H9 (cell line): Measurements from ENCODE around the gene SRPK1. TPM values are rescaled to one million over a fixed set of nuclear protein-coding genes. Genes with fewer than 3 reads are reported as not detected.

Experiments used
- DNase-seq: peaks from one replicate; pipeline ENCODE4 v3.0.0-alpha.2; 2017
- H2AFZ ChIP-seq: one replicate; pipeline ENCODE4 v1.6.1; 2013; ENCODE audit warnings: mild to moderate bottlenecking, low read length, control low read depth, moderate library complexity
- H2AK5ac ChIP-seq: 2 replicates; pipeline ENCODE4 v1.6.1; 2013; ENCODE audit warnings: low read length, control low read depth, mixed read lengths; ENCODE audit not compliant: insufficient read length
- H2BK120ac ChIP-seq: one replicate; pipeline ENCODE4 v1.6.1; 2013; ENCODE audit warnings: low read depth, mild to moderate bottlenecking, low read length, control low read depth, inconsistent platforms; ENCODE audit not compliant: poor library complexity, severe bottlenecking
- H2BK12ac ChIP-seq: 2 replicates; pipeline ENCODE4 v1.6.1; 2013; ENCODE audit warnings: low read length, control low read depth, mixed read lengths, low read depth; ENCODE audit not compliant: insufficient read length
- H2BK15ac ChIP-seq: 2 replicates; pipeline ENCODE4 v1.6.1; 2013; ENCODE audit warnings: low read depth, low read length, control low read depth
- H2BK20ac ChIP-seq: one replicate; pipeline ENCODE4 v1.6.1; 2013; ENCODE audit warnings: low read depth, mild to moderate bottlenecking, low read length, control low read depth, inconsistent platforms; ENCODE audit not compliant: poor library complexity, severe bottlenecking
- H2BK5ac ChIP-seq: 2 replicates; pipeline ENCODE4 v1.6.1; 2013; ENCODE audit warnings: low read length, control low read depth, mixed read lengths; ENCODE audit not compliant: insufficient read length
- H3K14ac ChIP-seq: 2 replicates; pipeline ENCODE4 v1.6.1; 2013; ENCODE audit warnings: low read length, control low read depth; ENCODE audit not compliant: insufficient read depth
- H3K18ac ChIP-seq: 2 replicates; pipeline ENCODE4 v1.6.1; 2013; ENCODE audit warnings: low read depth, mild to moderate bottlenecking, mixed read lengths, low read length, control low read depth; ENCODE audit not compliant: insufficient read length
- H3K23ac ChIP-seq: 2 replicates; pipeline ENCODE4 v1.6.1; 2013; ENCODE audit warnings: low read length, control low read depth, mixed read lengths, low read depth; ENCODE audit not compliant: insufficient read length
- H3K23me2 ChIP-seq: 2 replicates; pipeline ENCODE4 v1.6.1; 2013; ENCODE audit warnings: low read depth, mild to moderate bottlenecking, mixed read lengths, low read length, control low read depth; ENCODE audit not compliant: insufficient read length, poor library complexity, severe bottlenecking
- H3K27ac ChIP-seq: 2 replicates; pipeline ENCODE4 v1.5.1; 2013; ENCODE audit warnings: low read length, control low read depth, mixed read lengths, low read depth; ENCODE audit not compliant: insufficient read length
- H3K27me3 ChIP-seq: 2 replicates; pipeline ENCODE4 v1.6.1; 2013; ENCODE audit warnings: low read length, control low read depth, inconsistent platforms; ENCODE audit not compliant: insufficient read depth
- H3K4ac ChIP-seq: 2 replicates; pipeline ENCODE4 v1.6.1; 2013; ENCODE audit warnings: low read depth, mild to moderate bottlenecking, control low read depth, inconsistent platforms, low read length, moderate library complexity
- H3K4me1 ChIP-seq: 2 replicates; pipeline ENCODE4 v1.6.1; 2013; ENCODE audit warnings: low read length, control low read depth, inconsistent platforms; ENCODE audit not compliant: insufficient read depth
- H3K4me2 ChIP-seq: 2 replicates; pipeline ENCODE4 v1.6.1; 2013; ENCODE audit warnings: low read length, control low read depth, mixed read lengths; ENCODE audit not compliant: insufficient read length, insufficient read depth
- H3K56ac ChIP-seq: 2 replicates; pipeline ENCODE4 v1.6.1; 2013; ENCODE audit warnings: low read depth, mild to moderate bottlenecking, mixed read lengths, low read length, control low read depth; ENCODE audit not compliant: insufficient read length
- H3K79me1 ChIP-seq: 2 replicates; pipeline ENCODE4 v1.6.1; 2013; ENCODE audit warnings: low read depth, mild to moderate bottlenecking, moderate library complexity, low read length, control low read depth, inconsistent platforms; ENCODE audit not compliant: insufficient read depth, poor library complexity, severe bottlenecking
- H3K79me2 ChIP-seq: 2 replicates; pipeline ENCODE4 v1.6.1; 2013; ENCODE audit warnings: low read length, control low read depth, inconsistent platforms; ENCODE audit not compliant: insufficient read depth
- H3K9ac ChIP-seq: 2 replicates; pipeline ENCODE4 v1.6.1; 2013; ENCODE audit warnings: low read length, control low read depth, mixed read lengths; ENCODE audit not compliant: insufficient read length; ENCODE audit errors: extremely low read depth
- H3K9me3 ChIP-seq: one replicate; pipeline ENCODE4 v1.6.1; 2013; ENCODE audit warnings: low read depth, low read length, inconsistent platforms; ENCODE audit not compliant: control insufficient read depth
- H3T11ph ChIP-seq: one replicate; pipeline ENCODE4 v1.6.1; 2013; ENCODE audit warnings: mild to moderate bottlenecking, low read length, control low read depth, inconsistent platforms
- H4K20me1 ChIP-seq: one replicate; pipeline ENCODE4 v1.6.1; 2013; ENCODE audit not compliant: control insufficient read depth, insufficient read length, insufficient read depth
- H4K5ac ChIP-seq: 2 replicates; pipeline ENCODE4 v1.6.1; 2013; ENCODE audit warnings: low read depth, mild to moderate bottlenecking, mixed read lengths, low read length, control low read depth; ENCODE audit not compliant: insufficient read length
- H4K8ac ChIP-seq: replicated peaks from 2 replicates; pipeline ENCODE4 v1.6.1; 2013; ENCODE audit warnings: low read length, control low read depth, mixed read lengths, low read depth; ENCODE audit not compliant: insufficient read length
- H4K91ac ChIP-seq: 2 replicates; pipeline ENCODE4 v1.6.1; 2013; ENCODE audit warnings: low read depth, mild to moderate bottlenecking, moderate library complexity, mixed read lengths, low read length, control low read depth; ENCODE audit not compliant: insufficient read length
- H3K27ac Mint-ChIP-seq, 3 experiments: 2 replicates in 2 of 3; 3 replicates in 1 of 3; pipeline ENCODE4 v1.8.0; 2020 to 2021; ENCODE audit warnings: mixed read lengths in 3 of 3, mild to moderate bottlenecking in 1 of 3, moderate library complexity in 1 of 3
- H3K27me3 Mint-ChIP-seq: 2 replicates; pipeline ENCODE4 v1.8.0; 2021; ENCODE audit warnings: low read depth, mild to moderate bottlenecking, moderate library complexity, mixed read lengths
- H3K36me3 Mint-ChIP-seq, 3 experiments: 2 replicates in 2 of 3; 3 replicates in 1 of 3; pipeline ENCODE4 v1.8.0; 2020 to 2021; ENCODE audit warnings: low read depth in 3 of 3, mixed read lengths in 3 of 3; ENCODE audit not compliant: insufficient read depth in 1 of 3
- H3K4me1 Mint-ChIP-seq, 2 experiments: 2 replicates each; pipeline ENCODE4 v1.8.0; 2020; ENCODE audit warnings: mixed read lengths in 2 of 2
- H3K4me3 Mint-ChIP-seq, 2 experiments: 2 replicates in 1 of 2; 3 replicates in 1 of 2; pipeline ENCODE4 v1.8.0; 2020 to 2021; ENCODE audit warnings: mild to moderate bottlenecking in 2 of 2, mixed read lengths in 2 of 2, moderate library complexity in 1 of 2
- H3K9me3 Mint-ChIP-seq, 2 experiments: 2 replicates in 1 of 2; 3 replicates in 1 of 2; pipeline ENCODE4 v1.8.0; 2020; ENCODE audit warnings: mild to moderate bottlenecking in 2 of 2, mixed read lengths in 2 of 2, moderate library complexity in 1 of 2
- WGBS: extraction: QIAGEN DNeasy Blood & Tissue Kit; methylation state at CpG from one replicate; pipeline ENCODE4 v1.1.7; 2013; ENCODE audit warnings: missing lambda C conversion rate, low lambda C conversion rate, mixed read lengths; ENCODE audit not compliant: insufficient read length; ENCODE audit errors: extremely low coverage; 5-methylcytosine and 5-hydroxymethylcytosine counted together
- total RNA-seq: library from RNA; stranded (reverse); gene quantifications from 2 replicates; pipeline ENCODE4 v1.2.1, GENCODE V29; 2021
- TF ChIP-seq, protein P1 (sequence below): fragments of 200-600 bp; sonication (generic); conservative IDR thresholded peaks from 3 replicates; pipeline ENCODE4 v1.8.0; 2021; ENCODE audit warnings: antibody characterized with exemption, mild to moderate bottlenecking

SRPK1 gene
- total RNA-seq, 1 experiment from 2014 or later: 93.2 TPM

DNA sequence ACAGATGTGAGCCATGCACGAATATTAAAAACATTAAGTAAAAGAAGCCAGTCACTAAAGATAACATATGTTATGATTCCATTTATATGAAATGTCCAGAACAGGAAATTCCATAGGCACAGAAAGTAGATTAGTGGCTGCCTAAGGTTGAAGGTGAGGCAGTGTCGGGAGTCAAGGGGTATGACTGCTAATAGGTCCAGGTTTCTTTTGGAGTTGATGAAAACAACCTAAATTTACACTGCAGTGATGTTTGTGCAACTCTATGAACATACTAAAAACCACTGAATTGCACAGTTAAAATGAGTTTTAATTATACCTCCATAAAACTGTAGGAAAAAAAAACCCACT lies 14.4 kb downstream of the SRPK1 start:
- H3K4me3 Mint-ChIP-seq: no peak overlapping the region
- DNase-seq: no peak
- Histone ChIP-seq H2BK12ac (no peak overlapping the region), H3K79me2 (peaks cover 22% of the 10 kb centered on the region; the same call in 1 of the 2 replicates), H3K4me2 (no peak overlapping the region), H3K56ac (no peak overlapping the region), H2BK20ac (no peak overlapping the region), H2AK5ac (no peak overlapping the region), H3K14ac (no peak overlapping the region), H3K4me1 (no peaks in the 10 kb centered on the region), H4K20me1 (no peaks in the 10 kb centered on the region), H3K79me1 (peaks cover 26% of the 10 kb centered on the region), H4K5ac (no peak overlapping the region), H3K27ac (no peak overlapping the region), H3K4ac (no peak overlapping the region), H3K9ac (no peak overlapping the region), H3T11ph (no peak overlapping the region), H2BK15ac (no peak overlapping the region), H4K91ac (no peak overlapping the region), H4K8ac (no peak overlapping the region), H3K27me3 (no peaks in the 10 kb centered on the region), H2BK5ac (no peak overlapping the region), H3K18ac (no peak overlapping the region), H3K23ac (no peak overlapping the region), H3K9me3 (peaks cover 27% of the 10 kb centered on the region), H3K23me2 (no peaks in the 10 kb centered on the region), H2BK120ac (no peak overlapping the region), H2AFZ (no peak overlapping the region)
- no peaks in the 10 kb centered on the region; a peak in 1 of 4 replicates for H3K4me1 Mint-ChIP-seq
- WGBS: no CpG with 5 or more reads among the region's 2 CpGs
- H3K27me3 Mint-ChIP-seq: no peaks in the 10 kb centered on the region
- peak overlapping the region in 1 of 3 experiments; percentile 81; a peak in 1 of 7 replicates for H3K27ac Mint-ChIP-seq
- TF ChIP-seq, protein P1, sequence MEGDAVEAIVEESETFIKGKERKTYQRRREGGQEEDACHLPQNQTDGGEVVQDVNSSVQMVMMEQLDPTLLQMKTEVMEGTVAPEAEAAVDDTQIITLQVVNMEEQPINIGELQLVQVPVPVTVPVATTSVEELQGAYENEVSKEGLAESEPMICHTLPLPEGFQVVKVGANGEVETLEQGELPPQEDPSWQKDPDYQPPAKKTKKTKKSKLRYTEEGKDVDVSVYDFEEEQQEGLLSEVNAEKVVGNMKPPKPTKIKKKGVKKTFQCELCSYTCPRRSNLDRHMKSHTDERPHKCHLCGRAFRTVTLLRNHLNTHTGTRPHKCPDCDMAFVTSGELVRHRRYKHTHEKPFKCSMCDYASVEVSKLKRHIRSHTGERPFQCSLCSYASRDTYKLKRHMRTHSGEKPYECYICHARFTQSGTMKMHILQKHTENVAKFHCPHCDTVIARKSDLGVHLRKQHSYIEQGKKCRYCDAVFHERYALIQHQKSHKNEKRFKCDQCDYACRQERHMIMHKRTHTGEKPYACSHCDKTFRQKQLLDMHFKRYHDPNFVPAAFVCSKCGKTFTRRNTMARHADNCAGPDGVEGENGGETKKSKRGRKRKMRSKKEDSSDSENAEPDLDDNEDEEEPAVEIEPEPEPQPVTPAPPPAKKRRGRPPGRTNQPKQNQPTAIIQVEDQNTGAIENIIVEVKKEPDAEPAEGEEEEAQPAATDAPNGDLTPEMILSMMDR: no peak
- peaks cover 47 to 60% (median 47%) of the 10 kb centered on the region in 3 experiments for H3K36me3 Mint-ChIP-seq
- peaks cover 33 to 35% of the 10 kb centered on the region in 2 experiments for H3K9me3 Mint-ChIP-seq
